Activated naive CD8-positive, alpha-beta T cell treated with anti-CD3 and anti-CD28 coated beads, Interleukin-2, amount 50 U/mL, for 24 hours (primary cell): ENCODE measurements around the gene SLC15A4.
A peak's percentile ranks its signal among the peaks of the same experiment; 100 is the strongest.
"Not testable (repeated sequence)": the region's sequence is repeated elsewhere in the genome, so short reads cannot be mapped to it uniquely, and the experiment has no call there.

Experiments
- ATAC-seq: fragments of 150-1000 bp; cut with Tn5 transposase; one replicate; pipeline ENCODE4 v1.10.0; 2021
- DNase-seq: peaks from one replicate; pipeline ENCODE4 v3.0.0; 2021
- H3K27ac Mint-ChIP-seq: one replicate; pipeline ENCODE4 v1.8.0; 2021; ENCODE audit warnings: mild to moderate bottlenecking, mixed read lengths
- H3K27me3 Mint-ChIP-seq: one replicate; pipeline ENCODE4 v1.8.0; 2021; ENCODE audit warnings: mixed read lengths
- H3K36me3 Mint-ChIP-seq: one replicate; pipeline ENCODE4 v1.8.0; 2021; ENCODE audit warnings: low read depth, mixed read lengths
- H3K4me1 Mint-ChIP-seq: one replicate; pipeline ENCODE4 v1.8.0; 2021; ENCODE audit warnings: mixed read lengths
- H3K4me3 Mint-ChIP-seq: one replicate; pipeline ENCODE4 v1.8.0; 2021; ENCODE audit warnings: mild to moderate bottlenecking, moderate library complexity, mixed read lengths
- H3K9me3 Mint-ChIP-seq: one replicate; pipeline ENCODE4 v1.8.0; 2021; ENCODE audit warnings: mixed read lengths

The SLC15A4 gene

GRCh38 chr12:128852026-128852698 lies 28.4 kb upstream of the SLC15A4 start:
- Mint-ChIP-seq H3K27me3 (peaks cover 34% of the 10 kb centered on the region), H3K9me3 (no peaks in the 10 kb centered on the region), H3K36me3 (no peaks in the 10 kb centered on the region), H3K4me1 (no peaks in the 10 kb centered on the region), H3K4me3 (no peak overlapping the region), H3K27ac (no peak overlapping the region)
- no peak for ATAC-seq
- DNase-seq = no peak

DNA sequence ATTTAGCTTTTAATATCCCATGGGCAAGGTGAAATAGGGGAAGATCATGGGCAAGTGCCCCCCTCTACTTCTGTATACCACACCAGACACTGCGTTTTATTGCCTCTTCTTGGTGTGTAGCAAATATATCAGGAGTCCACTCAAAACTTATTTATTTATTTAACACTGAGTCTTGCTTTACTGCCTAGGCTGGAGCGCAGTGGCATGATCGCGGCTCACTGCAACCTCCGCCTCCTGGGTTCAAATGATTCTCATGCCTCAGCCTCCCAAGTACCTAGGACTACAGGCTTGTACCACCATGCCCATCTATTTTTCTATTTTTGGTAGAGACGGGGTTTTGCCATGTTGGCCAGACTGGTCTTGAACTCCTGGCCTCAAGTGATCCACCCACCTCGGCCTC lies 27.7 kb upstream of the SLC15A4 start:
- H3K27ac Mint-ChIP-seq, DNase-seq, H3K4me3 Mint-ChIP-seq, H3K36me3 Mint-ChIP-seq, ATAC-seq, H3K4me1 Mint-ChIP-seq, H3K9me3 Mint-ChIP-seq: not testable (repeated sequence)
- peaks cover 30% of the 10 kb centered on the region for H3K27me3 Mint-ChIP-seq

- DNase-seq = no peak
- Mint-ChIP-seq H3K4me1 (no peaks in the 10 kb centered on the region), H3K9me3 (no peaks in the 10 kb centered on the region), H3K4me3 (no peak overlapping the region), H3K27me3 (peaks cover 26% of the 10 kb centered on the region), H3K36me3 (no peaks in the 10 kb centered on the region), H3K27ac (no peak overlapping the region)
- no peak for ATAC-seq
Observed at GRCh38 chr12:128850400-128850799, 26.6 kb upstream of the SLC15A4 start.

GRCh38 chr12:128849806-128850205 lies 26.0 kb upstream of the SLC15A4 start:
- ATAC-seq, H3K4me1 Mint-ChIP-seq, H3K9me3 Mint-ChIP-seq, H3K4me3 Mint-ChIP-seq, H3K27ac Mint-ChIP-seq, H3K36me3 Mint-ChIP-seq, DNase-seq: not testable (repeated sequence)
- peaks cover 25% of the 10 kb centered on the region for H3K27me3 Mint-ChIP-seq

DNA sequence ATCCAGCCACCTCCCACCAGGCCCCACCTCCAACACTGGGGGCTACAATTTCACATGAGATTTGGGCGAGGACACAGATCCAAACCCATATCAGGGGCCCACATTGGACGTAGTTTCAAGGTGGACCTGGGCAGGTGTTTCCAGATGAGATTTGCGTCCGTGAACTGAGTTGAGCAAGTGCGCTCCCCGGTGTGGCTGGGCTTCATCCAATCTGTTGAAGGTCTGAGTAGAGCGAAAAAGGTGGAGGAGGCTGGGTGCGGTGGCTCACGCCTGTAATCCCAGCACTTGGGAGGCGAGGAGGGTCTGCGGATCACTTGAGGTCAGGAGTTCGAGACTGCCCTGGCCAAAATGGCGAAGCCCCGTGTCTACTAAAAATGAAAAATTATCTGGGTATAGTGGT lies 24.6 kb upstream of the SLC15A4 start:
- no peak for ATAC-seq
- DNase-seq = no peak
- no peak overlapping the region for H3K4me3 Mint-ChIP-seq
- H3K27me3 Mint-ChIP-seq = peaks cover 16% of the 10 kb centered on the region
- no peak overlapping the region for H3K27ac Mint-ChIP-seq
- H3K9me3 Mint-ChIP-seq = no peaks in the 10 kb centered on the region
- H3K36me3 Mint-ChIP-seq = no peaks in the 10 kb centered on the region
- peaks cover under 1% of the 10 kb centered on the region for H3K4me1 Mint-ChIP-seq

- DNase-seq, H3K27ac Mint-ChIP-seq, H3K4me1 Mint-ChIP-seq, H3K9me3 Mint-ChIP-seq, ATAC-seq, H3K36me3 Mint-ChIP-seq, H3K4me3 Mint-ChIP-seq: not testable (repeated sequence)
- H3K27me3 Mint-ChIP-seq = peaks cover 10% of the 10 kb centered on the region
Observed at GRCh38 chr12:128846671-128847070, 22.9 kb upstream of the SLC15A4 start.

DNA sequence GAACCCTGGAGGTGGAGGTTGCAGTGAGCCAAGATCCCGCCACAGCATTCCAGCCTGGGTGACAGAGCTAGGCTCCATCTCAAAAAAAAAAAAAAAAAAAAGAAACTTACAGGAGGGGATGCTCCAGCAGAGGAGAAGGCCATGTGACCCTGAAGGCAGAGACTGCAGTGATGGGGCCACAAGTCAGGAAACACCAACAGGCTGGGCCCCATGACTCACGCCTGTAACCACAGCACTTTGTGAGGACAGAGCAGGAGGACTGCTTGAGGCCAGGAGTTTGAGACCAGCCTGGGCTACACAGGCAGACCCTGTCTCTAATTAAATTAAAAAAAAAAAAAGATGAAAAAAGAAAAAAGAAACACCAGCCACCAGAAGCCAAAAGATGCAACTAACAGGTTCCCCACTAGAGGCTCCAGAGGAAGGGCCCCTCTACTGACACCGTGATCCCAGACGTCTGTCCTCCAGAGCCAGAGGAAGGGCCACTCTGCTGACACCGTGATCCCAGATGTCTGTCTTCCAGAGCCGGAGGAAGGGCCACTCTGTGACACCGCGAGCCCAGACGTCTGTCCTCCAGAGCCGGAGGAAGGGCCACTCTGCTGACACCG lies 20.4 kb upstream of the SLC15A4 start:
- Mint-ChIP-seq H3K9me3 (no peaks in the 10 kb centered on the region), H3K27ac (no peak overlapping the region), H3K4me1 (peaks cover 12% of the 10 kb centered on the region), H3K4me3 (no peak overlapping the region), H3K36me3 (no peaks in the 10 kb centered on the region), H3K27me3 (peaks cover 10% of the 10 kb centered on the region)
- ATAC-seq (peak; percentile 76), DNase-seq (peak; percentile 27)

DNA sequence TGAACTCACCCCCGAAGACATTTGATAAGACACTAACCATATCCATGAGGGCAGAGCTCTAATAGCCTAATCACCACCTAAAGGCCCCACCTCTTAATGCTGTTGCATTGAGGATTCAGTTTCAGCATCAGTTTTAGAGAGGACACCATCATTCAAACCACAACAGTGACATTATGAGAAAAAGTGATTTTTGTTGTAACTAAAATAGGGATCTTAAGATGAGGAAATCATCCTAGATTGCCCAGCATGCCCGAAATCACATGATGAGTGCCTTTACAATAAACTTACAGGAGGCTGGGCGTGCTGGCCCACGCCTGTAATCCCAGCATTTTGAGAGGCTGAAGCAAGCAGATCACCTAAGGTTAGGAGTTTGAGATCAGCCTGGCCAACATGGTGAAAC lies 19.8 kb upstream of the SLC15A4 start:
- H3K36me3 Mint-ChIP-seq = no peaks in the 10 kb centered on the region
- H3K27ac Mint-ChIP-seq = no peak overlapping the region
- H3K4me1 Mint-ChIP-seq = peaks cover 12% of the 10 kb centered on the region
- peaks cover 13% of the 10 kb centered on the region for H3K27me3 Mint-ChIP-seq
- no peak for DNase-seq
- H3K9me3 Mint-ChIP-seq = no peaks in the 10 kb centered on the region
- ATAC-seq = no peak
- H3K4me3 Mint-ChIP-seq = no peak overlapping the region

DNA sequence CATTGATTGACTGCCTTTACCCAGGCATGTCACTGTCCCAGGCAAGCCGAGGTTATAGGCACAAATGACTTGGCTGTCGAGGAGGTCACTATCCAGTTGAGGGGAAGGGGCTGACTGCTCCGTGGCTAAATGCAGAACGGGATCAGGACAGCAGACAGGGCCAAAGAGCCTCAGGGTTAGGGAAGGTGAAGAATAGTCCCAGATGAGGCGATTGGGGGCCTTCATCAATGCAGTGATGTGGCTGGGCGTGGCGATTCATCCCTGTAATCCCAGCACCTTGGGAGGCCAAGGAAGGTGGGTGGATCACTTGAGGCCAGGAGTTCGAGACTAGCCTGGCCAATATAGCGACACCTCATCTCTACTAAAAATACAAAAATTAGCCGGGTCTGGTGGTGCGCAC lies 18.8 kb upstream of the SLC15A4 start:
- Mint-ChIP-seq H3K4me3 (no peak overlapping the region), H3K9me3 (no peaks in the 10 kb centered on the region), H3K36me3 (no peaks in the 10 kb centered on the region), H3K4me1 (peaks cover 12% of the 10 kb centered on the region), H3K27ac (no peak overlapping the region), H3K27me3 (peaks cover 13% of the 10 kb centered on the region)
- no peak for ATAC-seq
- DNase-seq = no peak

DNA sequence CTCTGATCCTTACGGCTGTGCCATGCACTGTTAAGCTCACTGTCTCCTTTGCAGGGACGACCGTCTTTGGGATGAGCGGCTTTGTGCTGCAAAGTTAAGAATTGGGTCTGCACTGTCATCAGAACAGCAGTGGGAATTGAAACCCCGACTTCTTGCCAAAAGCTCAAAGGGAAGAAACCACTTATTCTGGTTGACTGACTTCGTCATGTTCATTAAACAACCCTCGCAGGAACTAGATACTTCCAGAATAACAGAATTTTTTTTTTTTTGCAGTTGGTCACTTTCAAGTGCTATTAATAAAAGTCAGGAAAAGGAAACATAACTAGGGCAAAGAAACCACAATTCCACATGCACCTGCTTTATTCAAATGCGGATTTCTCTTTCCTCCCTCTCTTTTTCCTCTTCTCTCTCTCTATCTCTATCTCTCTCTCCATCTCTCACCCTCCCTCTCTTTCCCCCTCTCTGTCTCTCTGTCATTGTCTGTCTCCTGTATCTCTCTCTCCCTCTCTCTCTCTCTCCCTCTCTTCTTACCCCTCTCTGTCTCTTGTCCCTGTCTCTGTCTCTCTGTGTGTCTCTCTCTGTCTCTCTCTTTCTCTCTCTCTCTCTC lies 17.2 kb upstream of the SLC15A4 start:
- Mint-ChIP-seq H3K36me3 (no peaks in the 10 kb centered on the region), H3K9me3 (no peaks in the 10 kb centered on the region), H3K4me3 (peak overlapping the region; percentile 6), H3K4me1 (peaks cover 12% of the 10 kb centered on the region), H3K27ac (no peak overlapping the region), H3K27me3 (peaks cover 13% of the 10 kb centered on the region)
- ATAC-seq (no peak), DNase-seq (no peak)

DNA sequence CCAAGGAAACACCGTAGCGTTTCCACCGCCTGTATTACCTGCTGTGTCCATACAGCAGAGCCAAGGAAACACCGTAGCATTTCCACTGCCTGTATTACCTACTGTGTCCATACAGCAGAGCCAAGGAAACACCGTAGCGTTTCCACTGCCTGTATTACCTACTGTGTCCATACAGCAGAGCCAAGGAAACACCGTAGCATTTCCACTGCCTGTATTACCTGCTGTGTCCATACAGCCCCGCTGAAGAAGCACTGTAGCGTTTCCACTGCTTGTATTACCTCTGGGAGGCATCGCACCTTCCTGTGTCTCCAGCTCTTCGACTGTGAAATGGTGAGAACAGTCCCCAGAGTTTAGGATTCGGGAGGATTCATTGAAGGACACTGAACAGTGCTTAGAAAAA lies 16.1 kb upstream of the SLC15A4 start:
- not testable (repeated sequence) for H3K4me3 Mint-ChIP-seq, H3K36me3 Mint-ChIP-seq, DNase-seq, H3K27ac Mint-ChIP-seq, ATAC-seq, H3K9me3 Mint-ChIP-seq
- Mint-ChIP-seq H3K27me3 (peaks cover 16% of the 10 kb centered on the region), H3K4me1 (peaks cover 12% of the 10 kb centered on the region)

DNA sequence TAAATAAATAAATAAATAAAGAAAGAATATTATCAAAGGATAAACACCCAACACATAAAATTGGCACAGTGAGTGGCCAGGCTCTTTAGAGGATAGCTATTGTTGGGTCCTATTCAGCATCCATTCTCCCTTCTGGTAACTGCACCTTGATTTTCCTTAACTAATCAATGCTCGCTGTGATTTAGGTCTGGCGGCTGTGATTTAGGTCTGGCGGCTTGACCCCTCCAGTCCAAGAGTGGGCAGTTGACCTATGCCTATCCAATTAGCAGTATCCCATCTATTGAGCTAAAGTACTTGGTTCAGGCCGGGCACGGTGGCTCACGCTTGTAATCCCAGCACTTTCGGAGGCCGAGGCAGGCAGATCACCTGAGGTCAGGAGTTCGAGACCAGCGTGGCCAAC lies 9.7 kb upstream of the SLC15A4 start:
- no peaks in the 10 kb centered on the region for H3K9me3 Mint-ChIP-seq
- DNase-seq = no peak
- no peak overlapping the region for H3K4me3 Mint-ChIP-seq
- no peaks in the 10 kb centered on the region for H3K36me3 Mint-ChIP-seq
- H3K27me3 Mint-ChIP-seq = peaks cover 16% of the 10 kb centered on the region
- H3K27ac Mint-ChIP-seq = no peak overlapping the region
- ATAC-seq = no peak
- peaks cover 20% of the 10 kb centered on the region for H3K4me1 Mint-ChIP-seq

DNA sequence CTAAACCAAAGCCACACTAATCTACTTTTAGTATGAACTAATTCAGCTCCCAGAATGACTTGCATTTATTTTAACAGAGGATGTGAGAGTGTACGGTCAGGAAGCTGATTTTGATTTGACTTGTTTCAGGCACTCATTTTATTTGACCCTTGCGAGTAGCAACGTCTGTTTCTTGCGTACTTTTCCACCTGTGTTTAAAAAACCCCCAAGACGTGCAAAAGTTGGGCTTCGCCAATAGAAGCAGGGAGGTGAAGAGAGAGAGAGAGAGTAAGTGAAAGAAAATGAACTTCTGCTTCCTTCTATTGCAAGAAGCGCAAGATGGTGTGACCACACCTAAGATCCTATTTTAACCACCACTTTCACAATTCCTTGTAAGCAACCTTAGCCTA lies 6.7 kb upstream of the SLC15A4 start:
- Mint-ChIP-seq H3K4me3 (no peak overlapping the region), H3K27me3 (peaks cover 15% of the 10 kb centered on the region), H3K4me1 (peaks cover 20% of the 10 kb centered on the region), H3K36me3 (no peaks in the 10 kb centered on the region), H3K27ac (peak overlapping the region; percentile 70), H3K9me3 (no peaks in the 10 kb centered on the region)
- DNase-seq (no peak), ATAC-seq (peak; percentile 20)

- Mint-ChIP-seq H3K4me3 (peak overlapping the region; percentile 4), H3K27me3 (peaks cover 12% of the 10 kb centered on the region), H3K27ac (peak overlapping the region; percentile 70), H3K36me3 (no peaks in the 10 kb centered on the region), H3K4me1 (peaks cover 21% of the 10 kb centered on the region), H3K9me3 (no peaks in the 10 kb centered on the region)
- DNase-seq (peak; percentile 24), ATAC-seq (peak; percentile 83)
Observed at GRCh38 chr12:128829861-128830504, 6.2 kb upstream of the SLC15A4 start.

DNA sequence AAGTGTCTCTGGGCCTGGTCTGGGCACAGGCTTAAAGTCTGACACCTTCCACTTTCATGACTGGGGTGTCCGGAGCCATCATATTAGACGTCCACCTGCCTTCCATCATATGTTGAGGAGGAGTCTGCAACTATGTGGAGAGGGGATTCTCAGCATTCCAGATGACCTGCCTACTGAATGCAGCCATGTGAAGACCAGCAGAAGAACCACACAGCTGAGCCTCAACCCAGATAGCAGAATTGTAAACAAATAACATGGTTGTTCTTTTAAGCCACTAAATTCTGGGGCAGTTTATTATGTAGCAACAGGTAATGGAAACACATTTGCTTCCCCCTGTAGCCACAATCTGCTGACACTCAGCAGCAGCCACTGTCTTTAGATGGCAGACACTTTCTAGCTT lies 4.0 kb upstream of the SLC15A4 start:
- H3K4me1 Mint-ChIP-seq = peaks cover 24% of the 10 kb centered on the region
- no peaks in the 10 kb centered on the region for H3K36me3 Mint-ChIP-seq
- no peak overlapping the region for H3K27ac Mint-ChIP-seq
- peaks cover 12% of the 10 kb centered on the region for H3K27me3 Mint-ChIP-seq
- H3K4me3 Mint-ChIP-seq = no peak overlapping the region
- no peaks in the 10 kb centered on the region for H3K9me3 Mint-ChIP-seq
- DNase-seq (no peak), ATAC-seq (no peak)
